Muscle layer of duodenum (tissue), 2 donors: ENCODE results near the gene HTRA3.

Experiments used
- H3K27ac ChIP-seq: one replicate; pipeline ENCODE4 v1.7.0; 2013; ENCODE audit warnings: mild to moderate bottlenecking, low read length
- H3K27me3 ChIP-seq: one replicate; pipeline ENCODE4 v1.7.0; 2013; ENCODE audit warnings: low read depth, mild to moderate bottlenecking, control low read depth, low read length
- H3K36me3 ChIP-seq, 2 donors: one replicate each; pipeline ENCODE4 v1.7.0; 2013; ENCODE audit warnings: low read length in 2 of 2, control low read depth in 1 of 2, mild to moderate bottlenecking in 1 of 2; ENCODE audit not compliant: insufficient read depth in 2 of 2, control insufficient read depth in 1 of 2
- H3K4me1 ChIP-seq, 2 donors: one replicate each; pipeline ENCODE4 v1.7.0; 2013; ENCODE audit warnings: low read length in 2 of 2, mild to moderate bottlenecking in 2 of 2, control low read depth in 1 of 2, moderate library complexity in 1 of 2; ENCODE audit not compliant: insufficient read depth in 2 of 2, control insufficient read depth in 1 of 2
- H3K4me3 ChIP-seq, 2 donors: one replicate each; pipeline ENCODE4 v1.7.0; 2013; ENCODE audit warnings: low read length in 2 of 2, low read depth in 1 of 2, mild to moderate bottlenecking in 1 of 2
- H3K9me3 ChIP-seq, 2 donors: one replicate each; pipeline ENCODE4 v1.7.0; 2013; ENCODE audit warnings: low read length in 2 of 2, control low read depth in 1 of 2, mild to moderate bottlenecking in 1 of 2; ENCODE audit not compliant: control insufficient read depth in 1 of 2
- donor health status: healthy.

HTRA3 gene

DNA sequence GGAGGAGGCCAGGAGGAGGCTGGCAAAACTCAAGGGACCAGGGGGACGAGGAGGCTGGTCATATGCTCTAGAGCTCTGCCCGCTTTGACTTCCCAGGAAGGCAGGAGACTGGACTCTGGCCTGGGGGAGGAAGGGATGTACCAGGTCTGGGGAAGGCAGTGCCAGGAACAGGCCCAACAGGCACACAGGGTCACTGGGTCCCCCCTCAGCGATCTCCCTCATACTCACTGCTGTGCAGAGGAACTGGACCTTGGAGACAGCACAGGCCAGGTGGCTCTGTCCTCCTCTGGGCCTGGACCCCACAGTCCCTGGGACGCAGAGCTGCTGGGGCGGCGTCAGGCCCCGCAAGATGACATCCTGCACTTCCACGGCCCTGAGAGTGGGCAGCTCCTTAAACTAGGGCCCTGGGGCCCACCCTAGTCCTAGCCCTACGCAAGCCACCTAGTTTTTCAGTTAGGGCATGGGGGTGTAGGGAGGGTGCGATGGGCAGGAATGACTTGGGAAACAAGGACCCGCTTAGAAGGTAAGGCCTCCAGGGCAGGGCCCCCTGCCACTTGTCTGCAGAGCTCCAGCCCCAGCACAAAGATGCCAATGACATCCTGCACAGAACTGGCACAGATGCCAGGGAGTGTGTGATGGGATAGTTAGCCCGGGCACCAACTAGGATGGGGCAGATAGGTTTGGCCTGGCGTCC is 59.5 kb downstream of the HTRA3 start:
- Histone ChIP-seq H3K36me3 (no peaks in the 10 kb centered on the region), H3K27me3 (no peaks in the 10 kb centered on the region), H3K4me1 (no peaks in the 10 kb centered on the region), H3K4me3 (no peak overlapping the region), H3K27ac (no peak overlapping the region), H3K9me3 (peaks cover 0 to 11% of the 10 kb centered on the region in 2 donors)

DNA sequence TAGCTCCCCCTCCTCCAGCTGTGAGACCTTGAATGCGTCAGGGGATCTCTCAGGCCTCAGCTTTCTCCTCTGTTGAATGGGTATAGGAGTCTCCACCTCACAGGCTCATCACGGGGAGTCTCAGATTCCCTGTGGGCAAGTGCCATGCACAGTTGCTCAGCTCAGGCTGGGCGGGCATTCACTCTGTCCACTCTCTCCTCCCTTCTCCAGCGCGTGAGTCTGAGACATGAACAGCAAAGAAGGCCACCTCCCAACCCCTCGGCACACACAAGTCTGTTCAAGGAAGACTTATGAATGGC is 60.0 kb downstream of the HTRA3 start:
- H3K27ac ChIP-seq, result no peak overlapping the region
- no peak overlapping the region for H3K4me3 ChIP-seq
- H3K27me3 ChIP-seq, result no peaks in the 10 kb centered on the region
- H3K4me1 ChIP-seq, result no peaks in the 10 kb centered on the region
- H3K9me3 ChIP-seq, result peaks cover 0 to 11% of the 10 kb centered on the region in 2 donors
- no peaks in the 10 kb centered on the region for H3K36me3 ChIP-seq

DNA sequence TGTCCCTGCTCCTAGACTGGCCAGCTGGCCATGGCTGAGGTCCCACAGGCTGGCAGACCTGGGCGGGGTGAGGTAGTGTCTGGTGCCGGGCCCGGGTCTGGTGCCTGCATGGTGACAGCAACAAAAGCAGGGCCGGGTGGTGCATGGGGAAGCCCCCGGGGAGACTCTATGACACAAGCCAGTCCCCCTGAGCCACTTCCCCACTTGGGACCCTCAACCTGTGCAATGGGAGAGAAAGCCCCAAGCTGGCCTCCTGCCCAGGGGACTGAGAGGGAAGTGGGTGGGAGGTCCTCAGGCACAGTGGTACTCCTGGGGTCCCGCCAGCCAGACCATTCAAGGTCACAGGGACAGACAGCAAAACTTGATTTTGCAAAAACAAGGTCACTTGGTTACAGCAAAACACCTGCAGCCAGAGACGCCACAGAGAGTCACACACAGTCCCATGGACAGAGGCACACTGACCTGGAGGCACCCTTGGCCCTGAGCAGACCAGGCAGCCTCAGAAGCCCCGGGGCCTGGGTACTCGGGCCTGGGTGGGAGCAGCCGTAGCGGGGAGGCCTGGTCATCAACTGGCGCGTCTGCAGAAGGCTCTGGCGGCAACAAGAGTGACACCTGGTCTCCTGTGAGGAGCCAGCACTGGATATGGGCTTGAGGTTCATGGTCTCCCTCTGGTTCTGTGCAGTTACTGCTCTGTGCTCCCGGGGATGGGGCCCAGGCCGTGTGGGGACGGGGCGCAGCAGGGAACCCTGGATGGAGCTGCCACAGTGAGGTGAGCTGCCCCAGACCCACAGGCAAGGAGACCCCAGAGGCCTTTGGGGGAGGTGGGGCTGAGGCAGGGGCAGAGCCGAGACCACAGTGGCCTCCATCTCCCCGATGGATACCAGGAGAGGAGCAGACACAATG is 60.6 kb downstream of the HTRA3 start:
- Histone ChIP-seq H3K27me3 (no peaks in the 10 kb centered on the region), H3K27ac (no peak overlapping the region), H3K9me3 (peaks cover 0 to 11% of the 10 kb centered on the region in 2 donors), H3K4me3 (no peak overlapping the region), H3K36me3 (no peaks in the 10 kb centered on the region), H3K4me1 (no peaks in the 10 kb centered on the region)

DNA sequence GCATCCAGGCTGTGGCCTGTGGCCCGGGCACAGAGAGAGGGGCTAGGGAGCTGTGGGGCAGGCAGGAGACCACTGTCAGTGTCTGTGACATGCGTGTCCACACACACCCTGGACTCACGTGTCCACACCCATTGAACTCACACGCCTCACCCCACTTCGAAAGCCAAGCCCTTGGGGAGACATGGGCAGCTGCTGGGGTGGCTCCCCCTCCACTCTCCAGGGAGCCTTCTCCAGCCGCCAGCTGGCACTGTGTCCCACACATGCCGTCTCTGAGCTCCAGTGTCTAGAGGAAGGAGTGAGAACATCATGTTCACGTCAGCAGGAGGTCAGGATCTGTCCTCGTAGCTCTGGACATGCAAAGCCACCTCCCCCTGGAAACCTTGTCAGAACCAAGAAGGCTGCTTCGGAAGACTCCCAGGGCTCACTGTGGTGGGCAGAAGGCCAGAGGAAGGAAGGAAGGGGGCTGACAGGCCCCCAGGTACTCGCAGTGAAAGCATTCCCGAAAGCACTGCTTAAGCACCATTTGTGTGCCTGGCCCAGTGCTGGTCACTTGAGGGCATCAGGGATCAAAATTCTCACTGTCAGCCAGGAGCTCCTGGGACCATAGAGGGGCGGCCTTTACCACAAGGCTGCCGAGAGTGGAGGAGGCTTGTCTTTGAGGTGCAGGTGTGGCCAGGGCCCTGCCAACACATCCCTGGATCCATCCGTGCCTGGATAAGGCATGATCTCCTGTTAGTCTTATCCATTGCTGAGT is 61.4 kb downstream of the HTRA3 start:
- Histone ChIP-seq H3K4me3 (no peak overlapping the region), H3K9me3 (peaks cover 0 to 11% of the 10 kb centered on the region in 2 donors), H3K27me3 (no peaks in the 10 kb centered on the region), H3K4me1 (no peaks in the 10 kb centered on the region), H3K27ac (no peak overlapping the region), H3K36me3 (no peaks in the 10 kb centered on the region)

DNA sequence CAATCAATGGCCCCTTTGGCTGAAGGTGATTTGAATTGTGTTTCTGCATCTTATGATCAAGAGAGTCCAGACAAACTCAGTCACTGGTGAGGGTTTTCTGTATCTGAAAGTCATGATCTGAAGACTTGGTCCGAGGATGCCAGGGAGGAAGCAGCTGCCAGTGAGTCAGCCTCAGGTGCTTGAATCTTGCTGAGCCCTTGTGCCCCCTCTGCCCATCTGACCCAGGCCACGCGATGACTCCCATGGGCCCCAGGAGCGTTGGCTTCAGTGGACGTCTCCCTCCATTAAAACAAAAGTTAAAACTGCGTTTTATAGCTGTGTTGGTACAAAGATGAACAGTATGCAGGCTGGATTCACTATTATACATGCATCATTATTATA is 62.0 kb downstream of the HTRA3 start:
- Histone ChIP-seq H3K27ac (no peak overlapping the region), H3K9me3 (peaks cover 0 to 8% of the 10 kb centered on the region in 2 donors), H3K36me3 (no peaks in the 10 kb centered on the region), H3K4me1 (no peaks in the 10 kb centered on the region), H3K4me3 (no peak overlapping the region), H3K27me3 (no peaks in the 10 kb centered on the region)

DNA sequence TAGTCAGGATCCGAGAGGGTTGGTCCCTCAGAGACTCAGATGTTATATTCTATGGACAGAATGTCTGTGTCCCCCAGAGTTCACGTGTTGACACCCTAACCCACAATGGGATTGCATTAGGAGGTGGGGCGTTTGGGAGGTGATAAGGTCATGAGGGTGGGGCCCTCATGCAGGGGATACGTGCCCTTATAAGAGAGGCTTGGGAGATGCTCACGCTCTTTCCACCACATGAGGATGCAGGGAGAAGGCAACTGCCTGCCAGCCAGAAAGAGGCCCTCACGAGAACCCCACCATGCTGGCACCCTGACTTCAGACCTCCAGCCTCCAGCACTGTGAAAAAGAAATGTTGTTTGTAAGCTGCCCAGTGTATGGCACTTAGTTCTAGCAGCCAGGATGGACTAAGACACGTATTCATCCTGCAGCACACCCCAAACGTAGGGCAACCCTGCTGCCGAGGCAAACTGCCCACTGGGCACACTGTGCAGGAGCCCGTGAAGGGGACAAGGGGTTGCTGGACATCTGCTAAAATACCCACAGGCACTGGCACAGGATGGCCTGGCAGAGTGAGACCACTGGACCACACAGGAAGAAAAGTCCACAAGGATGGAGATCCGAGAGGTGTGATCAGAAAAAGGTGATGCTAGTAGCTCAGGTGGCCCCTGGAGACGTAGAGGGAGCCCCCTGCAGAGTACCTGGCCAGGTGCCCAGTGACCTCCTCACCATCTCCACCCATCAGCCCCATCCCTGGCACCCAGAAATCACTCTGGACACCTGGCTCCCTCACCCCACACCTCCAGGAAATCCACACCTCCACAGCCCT is 62.7 kb downstream of the HTRA3 start:
- H3K4me1 ChIP-seq, result no peaks in the 10 kb centered on the region
- H3K36me3 ChIP-seq, result no peaks in the 10 kb centered on the region
- H3K27me3 ChIP-seq, result no peaks in the 10 kb centered on the region
- no peak overlapping the region for H3K4me3 ChIP-seq
- H3K27ac ChIP-seq, result no peak overlapping the region
- peaks cover 0 to 3% of the 10 kb centered on the region in 2 donors for H3K9me3 ChIP-seq

DNA sequence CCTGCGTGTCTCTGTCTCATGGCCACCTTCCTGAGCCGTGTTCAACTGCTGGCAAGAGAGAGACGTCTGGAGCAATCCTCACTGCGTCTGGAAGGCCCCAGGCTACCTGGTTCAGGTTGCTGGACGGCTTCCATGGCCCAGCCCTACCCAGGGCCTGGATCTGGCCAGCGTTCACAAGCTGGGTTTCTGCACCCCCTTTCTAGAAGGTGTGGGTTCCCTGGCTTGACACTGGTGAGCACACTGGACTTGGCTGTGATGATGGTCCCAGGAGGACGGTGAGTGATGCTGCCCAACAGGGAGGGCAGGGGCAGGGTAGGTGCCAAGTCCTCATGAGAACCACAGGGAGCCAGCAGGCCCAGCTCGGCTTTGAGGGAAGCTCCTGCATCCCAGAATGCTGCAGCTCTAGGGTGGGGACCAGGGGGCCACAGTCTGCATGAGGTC is 63.4 kb downstream of the HTRA3 start:
- H3K4me3 ChIP-seq, result no peak overlapping the region
- no peaks in the 10 kb centered on the region for H3K36me3 ChIP-seq
- no peaks in the 10 kb centered on the region for H3K27me3 ChIP-seq
- peaks cover 0 to 3% of the 10 kb centered on the region in 2 donors for H3K9me3 ChIP-seq
- no peaks in the 10 kb centered on the region for H3K4me1 ChIP-seq
- no peak overlapping the region for H3K27ac ChIP-seq

DNA sequence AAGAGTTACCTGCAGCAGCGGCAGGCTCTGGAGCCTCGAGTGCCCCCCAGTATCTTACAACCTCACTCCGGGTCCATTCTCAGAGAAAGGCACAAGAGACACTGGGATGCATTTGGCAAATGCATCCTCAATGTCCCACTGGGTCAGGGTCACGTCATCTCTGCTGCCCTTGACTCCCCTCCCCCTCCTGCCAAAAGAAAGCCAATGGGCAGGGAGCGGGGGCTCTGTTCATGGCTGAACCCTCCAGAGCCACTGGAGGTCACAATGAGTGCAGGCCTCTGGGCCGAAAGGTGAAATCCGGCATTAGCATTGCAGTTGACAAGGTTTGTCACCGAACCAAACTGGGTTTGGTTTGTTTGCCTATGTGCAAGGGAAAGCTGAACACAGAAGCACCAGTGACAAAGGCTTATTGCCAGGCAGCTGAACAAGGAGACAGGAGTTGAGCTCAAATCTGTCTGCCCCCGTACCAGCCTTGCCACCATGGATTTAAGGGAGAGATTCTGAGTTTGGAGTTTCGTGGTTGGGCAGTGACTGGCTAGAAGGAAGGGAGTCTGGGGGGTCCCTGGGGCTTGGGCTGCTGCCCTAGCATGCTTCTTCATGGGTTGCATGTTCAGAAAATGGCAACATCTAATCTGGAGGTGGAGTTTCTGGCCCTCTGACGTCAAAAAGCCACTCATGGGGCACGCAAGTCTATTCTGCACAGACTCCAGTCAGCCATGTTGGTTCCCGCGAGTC is 64.3 kb downstream of the HTRA3 start:
- no peaks in the 10 kb centered on the region for H3K27me3 ChIP-seq
- H3K27ac ChIP-seq, result no peak overlapping the region
- H3K36me3 ChIP-seq, result no peaks in the 10 kb centered on the region
- H3K9me3 ChIP-seq, result peaks cover 0 to 3% of the 10 kb centered on the region in 2 donors
- no peak overlapping the region for H3K4me3 ChIP-seq
- no peaks in the 10 kb centered on the region for H3K4me1 ChIP-seq

DNA sequence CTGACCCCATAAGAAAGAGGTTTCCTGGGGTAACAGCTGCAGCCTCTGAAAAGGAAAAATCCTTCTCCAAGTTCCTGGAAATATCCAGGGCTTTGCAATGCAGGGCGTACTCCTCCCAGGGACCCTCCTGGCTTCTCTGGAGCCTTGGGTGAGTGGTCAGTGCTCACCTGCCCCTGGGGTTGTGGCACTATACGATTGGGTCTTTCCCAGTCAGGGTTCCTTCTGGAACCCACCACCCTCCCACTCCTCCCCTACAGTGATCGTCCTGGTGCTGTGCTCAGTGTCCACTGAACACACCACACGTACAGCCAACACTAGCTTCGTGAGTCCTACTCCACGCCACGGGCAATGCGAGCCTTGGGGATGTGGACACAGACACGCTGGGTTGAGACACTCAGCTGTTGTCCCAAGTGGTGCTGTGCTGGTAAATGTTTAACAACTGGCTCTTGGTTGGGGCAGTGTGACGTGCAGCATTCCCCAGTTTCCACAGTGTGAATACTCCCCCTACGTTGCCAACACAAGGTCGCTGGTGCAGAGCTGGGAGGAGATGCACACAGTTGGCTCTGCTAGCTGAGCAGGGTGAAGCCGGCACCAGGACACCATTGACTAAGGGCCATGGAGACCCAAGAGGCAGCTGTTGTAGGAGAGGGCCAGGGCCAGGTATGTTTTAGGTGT is 65.4 kb downstream of the HTRA3 start:
- H3K27me3 ChIP-seq, result no peaks in the 10 kb centered on the region
- H3K9me3 ChIP-seq, result peaks cover 0 to 3% of the 10 kb centered on the region in 2 donors
- no peak overlapping the region for H3K27ac ChIP-seq
- H3K4me3 ChIP-seq, result no peak overlapping the region
- H3K4me1 ChIP-seq, result no peaks in the 10 kb centered on the region
- H3K36me3 ChIP-seq, result no peaks in the 10 kb centered on the region

DNA sequence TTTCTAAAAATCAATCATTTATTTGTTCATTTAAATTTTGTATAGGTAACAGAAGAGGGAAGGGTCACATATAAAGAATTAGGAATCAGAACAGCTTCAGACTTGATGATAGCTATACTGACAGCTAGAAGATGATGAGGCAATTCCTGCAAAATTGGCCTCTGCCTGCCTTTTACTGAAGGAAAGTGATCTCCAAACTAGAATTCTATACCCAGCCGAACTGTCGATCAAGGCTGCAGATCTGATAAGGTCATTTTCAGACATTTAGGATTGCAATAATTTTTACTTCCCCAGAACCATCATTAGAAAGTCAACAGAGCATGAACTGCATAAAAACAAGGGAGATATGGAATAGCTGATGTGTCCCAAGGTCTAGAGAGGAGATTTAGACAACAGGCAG is 66.3 kb downstream of the HTRA3 start:
- no peaks in the 10 kb centered on the region for H3K27me3 ChIP-seq
- no peaks in the 10 kb centered on the region for H3K36me3 ChIP-seq
- H3K4me1 ChIP-seq, result no peaks in the 10 kb centered on the region
- no peak overlapping the region for H3K27ac ChIP-seq
- H3K9me3 ChIP-seq, result peaks cover 0 to 3% of the 10 kb centered on the region in 2 donors
- no peak overlapping the region for H3K4me3 ChIP-seq
